ENCODE measurements around the gene ZC3HAV1.

- no peak for TF ChIP-seq USF1 (CRISPR knock-in tag; IDR thresholded peaks at IDR 0.05)
- TF ChIP-seq CTCF (IDR thresholded peaks at IDR 0.05): no peak
- TF ChIP-seq TEAD4 (CRISPR knock-in tag; IDR thresholded peaks at IDR 0.05): no peak
- TF ChIP-seq CREB1 (CRISPR knock-in tag; IDR thresholded peaks at IDR 0.05): no peak
- no peak for TF ChIP-seq PRRX2 (CRISPR knock-in tag; IDR thresholded peaks at IDR 0.05)
- TF ChIP-seq FOXJ3 (CRISPR knock-in tag; IDR thresholded peaks at IDR 0.05; ENCODE audit: borderline replicate concordance): no peak
- TF ChIP-seq ATF1 (CRISPR knock-in tag; IDR thresholded peaks at IDR 0.05): no peak
- TF ChIP-seq E2F5 (CRISPR knock-in tag; IDR thresholded peaks at IDR 0.05): no peak
- no peak for TF ChIP-seq NFATC4 (CRISPR knock-in tag; IDR thresholded peaks at IDR 0.05)
- TF ChIP-seq FOXK1 (CRISPR knock-in tag; IDR thresholded peaks at IDR 0.05): no peak
- no peak for TF ChIP-seq MLX (CRISPR knock-in tag; IDR thresholded peaks at IDR 0.05)
Measured at GRCh38 chr7:139071680-139072079, 37.8 kb downstream of the ZC3HAV1 start.

All from WTC11 (cell line).